ENCODE measurements around the gene LRRC63. TPM values are rescaled to one million over a fixed set of nuclear protein-coding genes. Genes with fewer than 3 reads are reported as not detected.
A peak's percentile ranks its signal among the peaks of the same experiment; 100 is the strongest.
"Not testable (repeated sequence)": the region's sequence is repeated elsewhere in the genome, so short reads cannot be mapped to it uniquely, and the experiment has no call there.

Gene LRRC63
- total and polyA plus RNA-seq, 4 donors: 0.13 to 1.1 (median 0.50) TPM

- TF ChIP-seq, protein P1, sequence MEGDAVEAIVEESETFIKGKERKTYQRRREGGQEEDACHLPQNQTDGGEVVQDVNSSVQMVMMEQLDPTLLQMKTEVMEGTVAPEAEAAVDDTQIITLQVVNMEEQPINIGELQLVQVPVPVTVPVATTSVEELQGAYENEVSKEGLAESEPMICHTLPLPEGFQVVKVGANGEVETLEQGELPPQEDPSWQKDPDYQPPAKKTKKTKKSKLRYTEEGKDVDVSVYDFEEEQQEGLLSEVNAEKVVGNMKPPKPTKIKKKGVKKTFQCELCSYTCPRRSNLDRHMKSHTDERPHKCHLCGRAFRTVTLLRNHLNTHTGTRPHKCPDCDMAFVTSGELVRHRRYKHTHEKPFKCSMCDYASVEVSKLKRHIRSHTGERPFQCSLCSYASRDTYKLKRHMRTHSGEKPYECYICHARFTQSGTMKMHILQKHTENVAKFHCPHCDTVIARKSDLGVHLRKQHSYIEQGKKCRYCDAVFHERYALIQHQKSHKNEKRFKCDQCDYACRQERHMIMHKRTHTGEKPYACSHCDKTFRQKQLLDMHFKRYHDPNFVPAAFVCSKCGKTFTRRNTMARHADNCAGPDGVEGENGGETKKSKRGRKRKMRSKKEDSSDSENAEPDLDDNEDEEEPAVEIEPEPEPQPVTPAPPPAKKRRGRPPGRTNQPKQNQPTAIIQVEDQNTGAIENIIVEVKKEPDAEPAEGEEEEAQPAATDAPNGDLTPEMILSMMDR (IDR thresholded peaks at IDR 0.05; ENCODE audit: control extremely low read depth, extremely low read depth): no peak
- no peak overlapping the region for H3K27ac ChIP-seq (ENCODE audit: low read depth in 1 of 2, low read length in 1 of 2)
- WGBS, 2 donors: 47 to 71% methylated on average over 6 of the region's 6 CpGs
- no peaks in the 10 kb centered on the region for H3K9me3 ChIP-seq (ENCODE audit: control insufficient read depth in 4 of 4, insufficient read depth in 3 of 4, low read length in 3 of 4)
- DNase-seq (peak in 1 of 3 donors; percentile 2), ATAC-seq (ENCODE audit: insufficient read depth, low FRiP score) (no peak)
- H3K27me3 ChIP-seq (ENCODE audit: control insufficient read depth in 3 of 3, insufficient read depth in 3 of 3, low read length in 2 of 3): peaks cover 0 to 13% (median 13%) of the 10 kb centered on the region in 3 donors
- H3K9ac ChIP-seq (ENCODE audit: insufficient read depth in 1 of 2, low read length in 2 of 2): no peak overlapping the region
- peaks cover 0 to 12% (median 0%) of the 10 kb centered on the region in 5 donors for H3K4me1 ChIP-seq (ENCODE audit: control insufficient read depth in 5 of 5, insufficient read depth in 5 of 5, low read length in 5 of 5)
- no peak overlapping the region for H3K4me3 ChIP-seq
- no peaks in the 10 kb centered on the region for H3K36me3 ChIP-seq (ENCODE audit: control insufficient read depth in 4 of 4, insufficient read depth in 4 of 4, low read length in 4 of 4)
Observed at GRCh38 chr13:46210362-46211083, 1.2 kb upstream of the LRRC63 start.

- Histone ChIP-seq H3K27me3 (ENCODE audit: control insufficient read depth in 3 of 3, insufficient read depth in 3 of 3, low read length in 2 of 3) (peaks cover 0 to 13% (median 13%) of the 10 kb centered on the region in 3 donors), H3K27ac (ENCODE audit: low read depth in 1 of 2, low read length in 1 of 2) (no peak overlapping the region), H3K4me1 (ENCODE audit: control insufficient read depth in 5 of 5, insufficient read depth in 5 of 5, low read length in 5 of 5) (peaks cover 0 to 12% (median 0%) of the 10 kb centered on the region in 5 donors), H3K4me3 (no peak overlapping the region), H3K9ac (ENCODE audit: insufficient read depth in 1 of 2, low read length in 2 of 2) (peak overlapping the region in 1 of 2 donors; percentile 43), H3K36me3 (ENCODE audit: control insufficient read depth in 4 of 4, insufficient read depth in 4 of 4, low read length in 4 of 4) (no peaks in the 10 kb centered on the region), H3K9me3 (ENCODE audit: control insufficient read depth in 4 of 4, insufficient read depth in 3 of 4, low read length in 3 of 4) (no peaks in the 10 kb centered on the region)
- TF ChIP-seq, protein P1 (IDR thresholded peaks at IDR 0.05; ENCODE audit: control extremely low read depth, extremely low read depth): no peak
- no peak for ATAC-seq (ENCODE audit: insufficient read depth, low FRiP score)
- 5 to 10% methylated on average over 9 of the region's 9 CpGs for WGBS, 2 donors
- peak in 2 of 3 donors; percentile 12 to 13 for DNase-seq
Observed at GRCh38 chr13:46211116-46211482, 629 bp upstream of the LRRC63 start.

DNA sequence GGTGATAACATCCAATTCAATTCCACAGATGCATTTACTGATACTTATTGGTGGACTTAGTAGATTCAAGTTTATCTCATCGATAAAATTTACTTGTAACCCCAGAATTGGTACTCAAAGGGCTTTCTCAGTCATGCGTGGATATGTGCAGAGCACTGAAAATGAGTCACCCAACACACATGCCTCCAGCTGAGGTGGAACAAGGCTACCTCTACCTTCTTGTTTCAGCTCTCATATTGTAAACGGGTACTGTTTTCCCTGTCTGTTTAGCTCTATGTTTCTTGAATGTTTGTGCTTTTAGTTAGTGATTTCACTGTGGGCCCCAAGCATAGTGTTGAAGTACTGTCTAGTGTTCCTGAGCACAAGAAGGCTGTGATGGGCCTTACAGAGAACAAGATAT lies 1.5 kb downstream of the LRRC63 start:
- Histone ChIP-seq H3K9me3 (ENCODE audit: control insufficient read depth in 4 of 4, insufficient read depth in 3 of 4, low read length in 3 of 4) (no peaks in the 10 kb centered on the region), H3K4me1 (ENCODE audit: control insufficient read depth in 5 of 5, insufficient read depth in 5 of 5, low read length in 5 of 5) (peaks cover 0 to 12% (median 0%) of the 10 kb centered on the region in 5 donors), H3K27me3 (ENCODE audit: control insufficient read depth in 3 of 3, insufficient read depth in 3 of 3, low read length in 2 of 3) (peaks cover 0 to 13% (median 13%) of the 10 kb centered on the region in 3 donors), H3K36me3 (ENCODE audit: control insufficient read depth in 4 of 4, insufficient read depth in 4 of 4, low read length in 4 of 4) (no peaks in the 10 kb centered on the region), H3K27ac (ENCODE audit: low read depth in 1 of 2, low read length in 1 of 2) (no peak overlapping the region), H3K9ac (ENCODE audit: insufficient read depth in 1 of 2, low read length in 2 of 2) (no peak overlapping the region), H3K4me3 (no peak overlapping the region)
- ATAC-seq (ENCODE audit: insufficient read depth, low FRiP score) (no peak), DNase-seq (no peak)
- TF ChIP-seq, protein P1 (IDR thresholded peaks at IDR 0.05; ENCODE audit: control extremely low read depth, extremely low read depth): no peak
- 94 to 96% methylated on average over 3 of the region's 3 CpGs for WGBS, 2 donors

- not testable (repeated sequence) for H3K27ac ChIP-seq (ENCODE audit: low read depth in 1 of 2, low read length in 1 of 2); H3K9me3 ChIP-seq (ENCODE audit: control insufficient read depth in 4 of 4, insufficient read depth in 3 of 4, low read length in 3 of 4); H3K9ac ChIP-seq (ENCODE audit: insufficient read depth in 1 of 2, low read length in 2 of 2); H3K36me3 ChIP-seq (ENCODE audit: control insufficient read depth in 4 of 4, insufficient read depth in 4 of 4, low read length in 4 of 4); DNase-seq; H3K4me3 ChIP-seq; ATAC-seq (ENCODE audit: insufficient read depth, low FRiP score)
- peaks cover 0 to 13% (median 8%) of the 10 kb centered on the region in 3 donors for H3K27me3 ChIP-seq (ENCODE audit: control insufficient read depth in 3 of 3, insufficient read depth in 3 of 3, low read length in 2 of 3)
- 86 to 89% methylated on average over 1 of the region's 1 CpG for WGBS, 2 donors
- H3K4me1 ChIP-seq (ENCODE audit: control insufficient read depth in 5 of 5, insufficient read depth in 5 of 5, low read length in 5 of 5): peaks cover 0 to 12% (median 0%) of the 10 kb centered on the region in 5 donors
Observed at GRCh38 chr13:46214741-46215140, 3.0 kb downstream of the LRRC63 start.

DNA sequence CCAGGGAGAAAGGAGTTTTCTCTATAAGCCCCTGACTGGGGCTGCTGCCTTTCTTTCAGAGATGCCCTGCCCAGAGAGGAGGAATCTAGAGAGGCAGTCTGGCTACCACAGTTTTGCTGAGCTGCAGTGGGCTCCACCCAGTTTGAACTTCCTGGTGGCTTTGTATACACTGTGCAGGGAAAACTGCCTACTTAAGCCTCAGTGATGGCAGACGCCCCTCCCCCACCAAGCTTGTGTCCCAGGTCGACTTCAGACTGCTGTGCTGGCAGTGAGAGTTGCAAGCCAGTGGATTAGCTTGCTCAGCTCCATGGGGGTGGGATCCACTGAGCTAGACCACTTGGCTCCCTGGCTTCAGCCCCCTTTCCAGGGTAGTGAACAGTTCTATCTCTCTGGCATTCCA lies 8.5 kb downstream of the LRRC63 start:
- not testable (repeated sequence) for H3K27me3 ChIP-seq (ENCODE audit: control insufficient read depth in 3 of 3, insufficient read depth in 3 of 3, low read length in 2 of 3); H3K27ac ChIP-seq (ENCODE audit: low read depth in 1 of 2, low read length in 1 of 2); ATAC-seq (ENCODE audit: insufficient read depth, low FRiP score); H3K9ac ChIP-seq (ENCODE audit: insufficient read depth in 1 of 2, low read length in 2 of 2); H3K4me3 ChIP-seq; H3K4me1 ChIP-seq (ENCODE audit: control insufficient read depth in 5 of 5, insufficient read depth in 5 of 5, low read length in 5 of 5); H3K36me3 ChIP-seq (ENCODE audit: control insufficient read depth in 4 of 4, insufficient read depth in 4 of 4, low read length in 4 of 4)
- H3K9me3 ChIP-seq (ENCODE audit: control insufficient read depth in 4 of 4, insufficient read depth in 3 of 4, low read length in 3 of 4): peaks cover 0 to 12% (median 3%) of the 10 kb centered on the region in 4 donors
- 19 to 25% methylated on average over 2 of the region's 2 CpGs for whole genome bisulfite sequencing, 2 donors
- DNase-seq: peak in 2 of 3 donors; percentile 17 to 56

All from lung (tissue), 12 donors.